KMS-11 (cell line): ENCODE data around the gene B2M.
A peak's percentile ranks its signal among the peaks of the same experiment; 100 is the strongest.
"Not testable (repeated sequence)": the region's sequence is repeated elsewhere in the genome, so short reads cannot be mapped to it uniquely, and the experiment has no call there.

Source experiments
- H2AFZ ChIP-seq: fragments of 200-600 bp; sonication (generic); 2 replicates; pipeline ENCODE4 v1.6.1; 2016; ENCODE audit warnings: antibody characterized with exemption, mixed run types, low read depth
- H3K27ac ChIP-seq: fragments of 200-600 bp; sonication (generic); 2 replicates; pipeline ENCODE4 v1.6.1; 2016; ENCODE audit warnings: mild to moderate bottlenecking, mixed run types
- H3K27me3 ChIP-seq: fragments of 200-600 bp; sonication (generic); 2 replicates; pipeline ENCODE4 v1.6.1; 2017; ENCODE audit warnings: mild to moderate bottlenecking, low read depth, mixed run types, moderate library complexity; ENCODE audit not compliant: insufficient read depth
- H3K36me3 ChIP-seq: fragments of 200-600 bp; sonication (generic); 2 replicates; pipeline ENCODE4 v1.6.1; 2017; ENCODE audit warnings: mild to moderate bottlenecking, mixed run types; ENCODE audit not compliant: insufficient read depth
- H3K4me1 ChIP-seq: fragments of 200-600 bp; sonication (generic); 2 replicates; pipeline ENCODE4 v1.6.1; 2016; ENCODE audit warnings: mild to moderate bottlenecking, low read depth, mixed run types; ENCODE audit not compliant: poor library complexity, severe bottlenecking
- H3K4me2 ChIP-seq: fragments of 200-600 bp; sonication (generic); 2 replicates; pipeline ENCODE4 v1.7.0; 2016; ENCODE audit warnings: mild to moderate bottlenecking, mixed run types
- H3K4me3 ChIP-seq: fragments of 200-600 bp; sonication (generic); IDR thresholded peaks from 2 replicates; pipeline ENCODE4 v1.6.1; 2017; ENCODE audit warnings: low read depth, low read length, mixed read lengths; ENCODE audit not compliant: insufficient read depth
- H3K79me2 ChIP-seq: fragments of 200-600 bp; sonication (generic); 2 replicates; pipeline ENCODE4 v1.6.1; 2016; ENCODE audit warnings: low read depth, mixed run types; ENCODE audit not compliant: insufficient read depth
- H3K9ac ChIP-seq: fragments of 200-600 bp; sonication (generic); 2 replicates; pipeline ENCODE4 v1.6.1; 2016; ENCODE audit warnings: mild to moderate bottlenecking, mixed run types
- H4K20me1 ChIP-seq: fragments of 200-600 bp; sonication (generic); 2 replicates; pipeline ENCODE4 v1.6.1; 2016; ENCODE audit warnings: mild to moderate bottlenecking, mixed run types; ENCODE audit not compliant: insufficient read depth
- TF ChIP-seq, protein P1 (sequence below): fragments of 200-600 bp; sonication (generic); conservative IDR thresholded peaks from 2 replicates; pipeline ENCODE4 v1.6.1; 2017; ENCODE audit warnings: low read depth, mild to moderate bottlenecking, antibody characterized with exemption, low read length, moderate library complexity, mixed read lengths

The B2M gene

DNA sequence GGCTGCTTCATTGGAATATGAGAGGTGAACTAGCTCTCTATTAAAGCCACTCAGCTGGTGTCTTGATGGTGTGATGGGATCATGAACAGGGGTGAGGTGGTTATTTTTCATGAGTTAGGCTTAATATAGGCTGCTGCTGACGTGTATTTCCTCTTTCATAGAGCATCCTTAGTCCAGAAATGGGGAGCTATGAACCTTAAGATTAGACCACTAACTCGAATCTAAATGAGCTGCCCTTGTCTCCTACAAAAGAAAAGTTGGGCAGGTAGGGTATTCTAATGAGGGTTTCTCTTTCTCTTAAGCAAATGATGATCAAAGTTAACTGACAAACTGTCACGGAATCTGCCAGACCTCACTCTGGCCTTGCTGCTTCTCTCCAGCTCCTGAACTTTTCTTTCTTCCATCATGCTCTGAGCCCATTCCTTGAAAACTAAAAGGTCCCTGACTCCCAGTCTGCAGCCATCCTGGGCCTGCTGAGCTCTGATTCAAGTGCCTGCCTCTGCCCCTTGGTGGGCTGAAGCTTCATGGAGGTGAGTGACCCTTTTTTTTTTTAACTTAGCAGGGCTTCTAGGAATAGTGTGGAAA is 25.0 kb downstream of the B2M start, which contains the start of gene TRIM69:
Gene TRIM69, plus strand, starts transcription at position 348 of the 585 bp plus-strand sequence. Its CDS starts 177 bp downstream, at position 525.
- Histone ChIP-seq H2AFZ (no peak within 1 kb of the TSS), H3K4me2 (no peak within 1 kb of the TSS), H3K4me3 (no peak within 1 kb of the TSS), H3K27me3 (no peaks in the 10 kb centered on the region), H3K27ac (no peak within 1 kb of the TSS), H3K79me2 (no peaks in the 10 kb centered on the region), H3K36me3 (no peaks in the 10 kb centered on the region), H4K20me1 (no peaks in the 10 kb centered on the region), H3K9ac (no peak within 1 kb of the TSS), H3K4me1 (peaks cover 2% of the 10 kb centered on the region)
- TF ChIP-seq, protein P1, sequence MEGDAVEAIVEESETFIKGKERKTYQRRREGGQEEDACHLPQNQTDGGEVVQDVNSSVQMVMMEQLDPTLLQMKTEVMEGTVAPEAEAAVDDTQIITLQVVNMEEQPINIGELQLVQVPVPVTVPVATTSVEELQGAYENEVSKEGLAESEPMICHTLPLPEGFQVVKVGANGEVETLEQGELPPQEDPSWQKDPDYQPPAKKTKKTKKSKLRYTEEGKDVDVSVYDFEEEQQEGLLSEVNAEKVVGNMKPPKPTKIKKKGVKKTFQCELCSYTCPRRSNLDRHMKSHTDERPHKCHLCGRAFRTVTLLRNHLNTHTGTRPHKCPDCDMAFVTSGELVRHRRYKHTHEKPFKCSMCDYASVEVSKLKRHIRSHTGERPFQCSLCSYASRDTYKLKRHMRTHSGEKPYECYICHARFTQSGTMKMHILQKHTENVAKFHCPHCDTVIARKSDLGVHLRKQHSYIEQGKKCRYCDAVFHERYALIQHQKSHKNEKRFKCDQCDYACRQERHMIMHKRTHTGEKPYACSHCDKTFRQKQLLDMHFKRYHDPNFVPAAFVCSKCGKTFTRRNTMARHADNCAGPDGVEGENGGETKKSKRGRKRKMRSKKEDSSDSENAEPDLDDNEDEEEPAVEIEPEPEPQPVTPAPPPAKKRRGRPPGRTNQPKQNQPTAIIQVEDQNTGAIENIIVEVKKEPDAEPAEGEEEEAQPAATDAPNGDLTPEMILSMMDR: no peak

DNA sequence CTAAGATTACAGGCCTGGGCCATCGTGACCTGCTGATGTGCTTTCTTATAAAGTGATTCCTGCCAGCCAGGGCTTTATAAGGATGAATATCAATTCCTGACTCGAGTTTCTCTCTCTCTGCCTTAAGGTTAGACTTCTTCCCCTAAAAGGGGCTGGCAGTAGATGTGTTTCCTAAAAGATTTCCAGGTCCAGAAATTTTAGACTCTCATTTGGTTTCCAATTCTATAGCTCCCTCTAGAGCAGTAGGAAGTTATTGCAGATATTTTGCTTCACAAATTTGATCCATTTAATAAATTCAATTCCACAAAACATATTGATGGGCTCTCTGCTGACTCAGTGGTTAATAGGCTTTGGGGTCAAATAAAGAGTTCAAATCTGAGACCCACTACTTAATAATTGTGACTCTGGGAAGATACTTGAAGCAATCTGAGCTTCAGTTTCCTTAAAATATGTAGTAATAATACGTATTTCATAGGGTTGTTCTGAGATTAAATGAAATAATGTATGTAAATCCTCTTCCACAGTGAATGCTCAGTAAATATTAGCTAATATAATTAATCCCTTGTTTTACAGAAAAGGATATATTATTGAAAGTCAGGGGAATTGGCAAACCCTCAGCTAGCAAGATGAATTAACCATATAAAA is 27.1 kb downstream of the B2M start:
- Histone ChIP-seq H3K27me3 (no peaks in the 10 kb centered on the region), H3K36me3 (no peaks in the 10 kb centered on the region), H3K79me2 (no peaks in the 10 kb centered on the region), H4K20me1 (no peaks in the 10 kb centered on the region), H3K4me1 (no peaks in the 10 kb centered on the region), H3K9ac (no peak overlapping the region), H3K4me2 (no peak overlapping the region), H3K27ac (no peak overlapping the region), H2AFZ (no peak overlapping the region), H3K4me3 (no peak overlapping the region)
- TF ChIP-seq, protein P1: peak; percentile 82

DNA sequence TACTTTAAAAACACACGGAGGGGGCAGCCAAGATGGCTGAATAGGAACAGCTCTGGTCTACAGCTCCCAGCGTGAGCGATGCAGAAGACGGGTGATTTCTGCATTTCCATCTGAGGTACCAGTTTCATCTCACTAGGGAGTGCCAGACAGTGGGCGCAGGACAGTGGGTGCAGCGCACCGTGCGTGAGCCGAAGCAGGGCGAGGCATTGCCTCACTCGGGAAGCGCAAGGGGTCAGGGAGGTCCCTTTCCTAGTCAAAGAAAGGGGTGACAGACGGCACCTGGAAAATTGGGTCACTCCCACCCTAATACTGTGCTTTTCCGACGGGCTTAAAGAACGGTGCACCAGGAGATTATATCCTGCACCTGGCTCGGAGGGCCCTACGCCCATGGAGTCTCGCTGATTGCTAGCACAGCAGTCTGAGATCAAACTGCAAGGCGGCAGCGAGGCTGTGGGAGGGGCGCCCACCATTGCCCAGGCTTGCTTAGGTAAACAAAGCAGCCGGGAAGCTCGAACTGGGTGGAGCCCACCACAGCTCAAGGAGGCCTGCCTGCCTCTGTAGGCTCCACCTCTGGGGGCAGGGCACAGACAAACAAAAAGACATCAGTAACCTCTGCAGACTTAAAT is 28.0 kb downstream of the B2M start:
- not testable (repeated sequence) for H3K4me3 ChIP-seq, H3K27me3 ChIP-seq, H3K79me2 ChIP-seq, H2AFZ ChIP-seq, H3K27ac ChIP-seq, H3K4me1 ChIP-seq, H3K36me3 ChIP-seq, H3K4me2 ChIP-seq, H3K9ac ChIP-seq, H4K20me1 ChIP-seq

DNA sequence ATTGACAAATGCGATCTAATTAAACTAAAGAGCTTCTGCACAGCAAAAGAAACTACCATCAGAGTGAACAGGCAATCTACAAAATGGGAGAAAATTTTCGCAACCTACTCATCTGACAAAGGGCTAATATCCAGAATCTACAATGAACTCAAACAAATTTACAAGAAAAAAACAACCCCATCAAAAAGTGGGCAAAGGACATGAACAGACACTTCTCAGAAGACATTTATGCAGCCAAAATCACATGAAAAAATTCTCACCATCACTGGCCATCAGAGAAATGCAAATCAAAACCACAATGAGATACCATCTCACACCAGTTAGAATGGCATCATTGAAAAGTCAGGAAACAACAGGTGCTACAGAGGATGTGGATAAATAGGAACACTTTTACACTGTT is 32.1 kb downstream of the B2M start:
- H3K36me3 ChIP-seq, H4K20me1 ChIP-seq, H2AFZ ChIP-seq, H3K4me1 ChIP-seq, H3K4me2 ChIP-seq, H3K9ac ChIP-seq, H3K4me3 ChIP-seq, H3K27me3 ChIP-seq, H3K27ac ChIP-seq, H3K79me2 ChIP-seq: not testable (repeated sequence)

DNA sequence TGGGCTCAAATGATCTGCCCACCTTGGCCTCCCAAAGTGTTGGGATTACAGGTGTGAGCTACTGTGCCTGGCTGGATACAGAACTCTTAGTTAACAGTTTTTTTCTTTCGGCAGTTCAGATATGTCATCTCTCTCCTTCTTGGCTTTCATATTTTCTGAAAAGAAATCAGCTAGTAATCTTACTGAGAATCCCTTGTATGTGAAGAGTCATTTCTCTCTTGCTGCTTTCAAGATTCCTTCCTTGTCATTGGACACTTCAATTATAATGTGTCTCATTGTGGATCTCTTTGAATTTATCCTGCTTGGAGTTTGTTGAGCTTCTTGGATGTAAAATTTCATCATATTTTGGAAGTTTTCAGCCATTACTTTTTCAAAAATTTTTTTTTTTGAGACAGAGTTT is 42.0 kb downstream of the B2M start:
- Histone ChIP-seq H3K4me3 (no peak overlapping the region), H3K36me3 (no peaks in the 10 kb centered on the region), H3K9ac (no peak overlapping the region), H4K20me1 (no peaks in the 10 kb centered on the region), H3K27me3 (no peaks in the 10 kb centered on the region), H3K79me2 (no peaks in the 10 kb centered on the region), H2AFZ (no peak overlapping the region), H3K4me2 (no peak overlapping the region), H3K4me1 (no peaks in the 10 kb centered on the region), H3K27ac (no peak overlapping the region)
- TF ChIP-seq, protein P1: no peak
